SH-SY5Y (cell line): ENCODE results near the gene MAP2K3.

ENCODE experiments used
- GATA2 ChIP-seq: IDR thresholded peaks from 2 replicates; pipeline ENCODE4 v1.6.1; 2011; ENCODE audit warnings: mild to moderate bottlenecking, low read depth, low read length
- GATA3 ChIP-seq: IDR thresholded peaks from 2 replicates; pipeline ENCODE4 v1.6.1; 2011; ENCODE audit warnings: low read depth, mild to moderate bottlenecking, low read length, moderate library complexity

MAP2K3 gene

GRCh38 chr17:21352981-21353265 lies 68.4 kb downstream of the MAP2K3 start:
- TF ChIP-seq GATA2 (no peak), GATA3 (no peak)

- TF ChIP-seq GATA3 (no peak), GATA2 (no peak)
These were observed 69.0 kb downstream of the MAP2K3 start for GRCh38 chr17:21353326-21354010.

- no peak for TF ChIP-seq GATA2
- no peak for TF ChIP-seq GATA3
These were observed 70.4 kb downstream of the MAP2K3 start for GRCh38 chr17:21354796-21355385.

- TF ChIP-seq GATA2 (no peak), GATA3 (no peak)
These were observed 71.1 kb downstream of the MAP2K3 start for GRCh38 chr17:21355586-21355985.

- TF ChIP-seq GATA2 (no peak), GATA3 (no peak)
These were observed 72.1 kb downstream of the MAP2K3 start for GRCh38 chr17:21356537-21357127.

- TF ChIP-seq GATA3 (no peak), GATA2 (no peak)
These were observed 72.8 kb downstream of the MAP2K3 start for GRCh38 chr17:21357281-21357680.

GRCh38 chr17:21357696-21358656 lies 73.5 kb downstream of the MAP2K3 start:
- TF ChIP-seq GATA2, result no peak
- no peak for TF ChIP-seq GATA3

- TF ChIP-seq GATA2 (no peak), GATA3 (no peak)
These were observed 74.4 kb downstream of the MAP2K3 start for GRCh38 chr17:21358682-21359482.

GRCh38 chr17:21359483-21359840 lies 75.0 kb downstream of the MAP2K3 start:
- TF ChIP-seq GATA3, result no peak
- no peak for TF ChIP-seq GATA2

- TF ChIP-seq GATA2, result no peak
- TF ChIP-seq GATA3, result no peak
These were observed 75.5 kb downstream of the MAP2K3 start for GRCh38 chr17:21360048-21360447.

GRCh38 chr17:21361020-21361809 lies 76.7 kb downstream of the MAP2K3 start:
- TF ChIP-seq GATA3 (no peak), GATA2 (no peak)

GRCh38 chr17:21362331-21362931 lies 77.9 kb downstream of the MAP2K3 start:
- TF ChIP-seq GATA3 (no peak), GATA2 (no peak)
